Measurements from ENCODE around the gene NARS2.
"Not testable (repeated sequence)": the region's sequence is repeated elsewhere in the genome, so short reads cannot be mapped to it uniquely, and the experiment has no call there.

The NARS2 gene, protein sequence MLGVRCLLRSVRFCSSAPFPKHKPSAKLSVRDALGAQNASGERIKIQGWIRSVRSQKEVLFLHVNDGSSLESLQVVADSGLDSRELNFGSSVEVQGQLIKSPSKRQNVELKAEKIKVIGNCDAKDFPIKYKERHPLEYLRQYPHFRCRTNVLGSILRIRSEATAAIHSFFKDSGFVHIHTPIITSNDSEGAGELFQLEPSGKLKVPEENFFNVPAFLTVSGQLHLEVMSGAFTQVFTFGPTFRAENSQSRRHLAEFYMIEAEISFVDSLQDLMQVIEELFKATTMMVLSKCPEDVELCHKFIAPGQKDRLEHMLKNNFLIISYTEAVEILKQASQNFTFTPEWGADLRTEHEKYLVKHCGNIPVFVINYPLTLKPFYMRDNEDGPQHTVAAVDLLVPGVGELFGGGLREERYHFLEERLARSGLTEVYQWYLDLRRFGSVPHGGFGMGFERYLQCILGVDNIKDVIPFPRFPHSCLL

DNA sequence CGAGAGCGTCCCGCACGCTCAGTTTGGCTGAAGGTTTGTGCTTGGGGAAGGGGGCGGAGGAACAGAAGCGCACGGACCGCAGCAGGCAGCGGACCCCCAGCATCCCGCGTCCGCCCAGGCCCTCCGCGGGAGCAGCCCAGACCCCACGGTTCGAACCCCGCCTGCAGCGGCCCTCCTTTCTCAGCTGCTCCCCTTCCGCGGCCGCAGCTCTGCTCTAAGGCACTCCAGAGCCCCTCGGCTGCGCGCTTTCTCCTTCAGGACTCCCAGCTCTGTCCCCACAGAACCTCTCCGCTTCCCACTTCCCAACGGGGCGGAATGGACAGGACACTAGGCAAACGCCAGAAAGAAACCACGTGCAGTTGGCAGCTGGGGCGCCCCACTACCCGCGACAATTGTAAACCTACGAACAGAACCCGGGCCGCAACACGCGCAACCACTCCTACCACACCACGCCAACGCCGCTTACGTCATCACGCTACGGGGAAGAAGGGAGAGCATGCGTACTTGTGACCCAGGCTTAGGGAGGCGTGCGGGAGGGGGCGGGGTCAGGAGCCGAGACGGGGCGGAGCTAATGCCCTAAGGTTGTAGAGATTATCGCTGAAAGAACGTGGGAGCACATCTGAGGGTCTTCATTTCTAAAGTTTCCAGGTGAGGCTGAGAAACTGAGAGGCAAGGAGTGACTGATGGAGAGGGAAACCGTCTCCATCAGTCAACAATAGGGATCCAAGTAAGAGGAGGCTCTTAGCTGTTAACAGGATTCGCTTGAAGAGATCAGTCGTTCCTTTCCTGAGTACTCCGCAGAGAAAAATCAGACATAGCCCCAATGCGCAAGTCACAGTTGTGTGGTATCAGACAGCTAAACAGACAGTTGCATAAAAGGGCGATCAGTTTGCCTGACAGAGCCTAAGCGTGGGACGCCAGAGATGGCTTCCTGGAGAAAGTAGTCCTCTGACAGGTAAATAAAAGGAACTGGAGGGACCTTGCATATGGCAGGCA is at the start of gene NARS2:
TSS of gene NARS2 (minus strand) at position 479 of the 996 bp plus-strand sequence. CDS start at position 103, 376 bp downstream.
- DNase-seq: peak; percentile 98

DNA sequence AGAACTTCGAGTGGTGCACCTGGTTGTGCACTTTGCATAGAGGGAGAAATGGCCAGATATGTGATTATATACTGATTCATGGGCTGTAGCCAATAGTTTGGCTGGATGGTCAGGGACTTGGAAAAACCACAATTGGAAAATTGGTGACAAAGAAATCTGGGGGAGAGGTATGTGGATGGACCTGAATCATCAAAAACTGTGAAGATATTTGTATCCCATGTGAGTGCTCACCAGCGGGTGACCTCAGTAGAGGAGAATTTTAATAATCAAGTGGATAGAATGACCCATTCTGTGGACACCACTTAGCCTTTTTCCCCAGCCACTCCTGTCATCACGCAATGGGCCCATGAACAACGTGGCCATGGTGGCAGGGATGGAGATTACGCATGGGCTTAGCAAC is 48.0 kb upstream of the NARS2 start:
- DNase-seq: no peak

DNA sequence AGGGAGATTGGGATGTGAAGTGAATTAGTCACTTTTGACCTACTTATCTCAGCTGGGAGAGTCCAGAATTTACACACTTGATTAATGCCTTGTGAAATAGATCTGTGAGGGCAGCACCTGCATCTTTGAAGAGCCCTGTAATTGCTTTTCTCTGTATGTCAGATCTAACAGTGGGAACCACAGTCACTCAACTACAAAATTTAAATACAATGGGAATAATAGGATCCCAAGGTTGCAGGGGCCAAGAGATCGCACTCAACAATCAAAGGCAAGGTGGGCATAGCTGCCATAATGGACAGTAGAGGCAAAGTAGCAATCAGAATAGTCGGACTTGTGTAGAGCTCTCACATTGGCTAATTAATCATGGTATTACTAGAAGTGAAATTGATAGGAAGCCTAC is 45.5 kb upstream of the NARS2 start:
- DNase-seq: no peak

DNA sequence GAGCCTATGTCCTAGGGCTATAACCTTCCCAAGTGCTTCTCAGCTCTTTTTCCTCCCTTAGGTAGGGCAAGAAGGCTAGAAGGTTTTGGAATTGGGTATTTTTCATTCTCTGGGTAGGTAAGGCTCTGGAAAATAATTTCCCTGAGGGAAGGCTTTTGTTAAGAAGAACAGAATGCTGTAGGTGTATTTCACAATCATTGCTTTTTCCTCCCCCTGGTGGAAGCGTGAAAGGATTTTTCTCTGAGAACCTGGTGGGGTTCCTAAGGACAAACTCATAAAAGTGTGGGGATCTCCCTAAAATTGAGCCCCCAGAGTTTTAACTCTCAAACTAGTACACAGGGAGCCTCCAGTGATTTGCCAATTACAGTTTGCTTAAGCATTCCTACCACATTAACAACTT is 41.1 kb upstream of the NARS2 start:
- DNase-seq: no peak

DNA sequence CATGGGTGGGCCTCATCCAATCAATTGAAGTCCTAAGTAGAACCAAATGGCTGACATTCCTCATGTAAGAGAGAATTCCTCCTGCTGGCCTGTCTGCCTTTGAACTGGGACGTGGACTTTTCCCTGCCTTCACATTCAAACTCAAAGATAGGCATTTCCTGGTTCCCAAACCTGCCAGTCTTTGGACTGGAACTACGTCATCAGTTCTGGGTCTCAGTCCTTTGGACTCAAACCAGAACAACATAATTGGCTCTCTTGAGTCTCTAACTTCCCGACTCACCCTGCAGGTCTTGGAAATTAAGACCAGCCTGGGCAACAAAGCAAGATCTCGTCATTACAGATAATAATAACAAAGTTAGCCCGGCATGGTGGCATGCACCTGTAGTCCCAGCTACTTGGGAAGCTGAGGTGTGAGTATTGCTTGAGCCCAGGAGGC is 38.7 kb upstream of the NARS2 start:
- DNase-seq: no peak

DNA sequence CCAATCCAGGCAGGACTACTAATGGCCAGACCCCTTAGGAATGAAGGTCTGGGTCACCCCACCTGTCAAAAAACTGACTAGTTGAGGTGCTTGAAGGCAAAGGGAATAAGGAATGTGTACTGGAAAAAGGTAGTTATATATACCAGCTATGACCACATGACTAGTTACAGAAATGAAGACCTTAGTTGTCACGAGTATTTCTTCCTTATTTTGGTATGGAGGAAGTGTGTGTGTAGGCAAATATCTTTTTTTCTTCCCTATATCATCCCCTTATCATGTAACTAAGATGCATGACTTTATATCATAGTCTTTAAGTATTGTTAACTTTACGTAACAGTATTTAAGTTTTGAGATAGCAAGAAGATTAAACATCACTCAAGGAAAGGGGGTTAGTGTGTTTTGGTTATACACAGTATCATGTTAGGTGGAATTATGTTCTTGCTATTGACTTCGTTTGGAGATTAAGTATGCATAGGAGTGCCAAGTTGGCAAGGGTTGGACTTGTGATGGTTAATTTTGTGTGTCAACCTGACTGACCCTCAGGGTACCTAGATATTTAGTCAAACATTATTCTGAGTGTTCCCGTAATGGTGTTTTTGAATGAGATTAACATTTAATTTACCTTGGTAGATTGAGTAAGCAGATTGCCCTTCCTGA is 38.2 kb upstream of the NARS2 start:
- DNase-seq: no peak

DNA sequence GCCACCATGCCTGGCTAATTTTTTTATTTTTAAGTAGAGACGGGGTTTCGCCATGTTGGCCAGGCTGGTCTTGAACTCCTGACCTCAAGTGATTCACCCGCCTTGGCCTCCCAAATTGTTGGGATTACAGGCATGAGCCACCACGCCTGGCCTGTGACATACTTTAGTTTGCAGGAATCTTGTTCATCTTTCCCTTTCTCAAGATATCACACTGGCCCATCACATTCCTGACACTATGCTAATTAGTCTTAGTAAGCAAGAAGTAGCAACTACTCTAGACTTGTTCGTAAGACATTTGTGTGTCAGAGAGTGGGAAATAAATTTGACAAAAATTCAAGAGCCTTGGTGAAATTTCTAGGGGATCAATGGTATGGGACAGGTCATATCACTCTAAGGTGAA is 34.7 kb upstream of the NARS2 start:
- peak; percentile 10 for DNase-seq

DNA sequence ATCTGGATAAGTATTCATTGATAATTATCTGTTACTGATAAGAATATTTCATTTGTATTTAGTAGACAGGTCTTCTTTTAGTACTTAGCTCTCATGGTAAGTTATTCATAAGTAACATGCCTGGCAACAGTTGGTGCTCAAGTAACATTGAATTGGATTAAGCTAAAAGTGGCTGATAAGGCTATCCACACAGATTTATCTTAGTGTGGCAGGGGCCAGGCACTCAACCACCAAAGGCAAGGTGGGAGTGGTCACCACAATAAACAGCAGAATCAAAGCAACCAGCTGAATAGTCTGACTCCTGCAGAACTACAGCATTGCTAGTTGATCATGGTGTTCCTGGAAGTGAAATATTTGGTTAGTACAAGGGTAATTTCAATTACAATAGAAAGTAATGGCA is 33.0 kb upstream of the NARS2 start:
- no peak for DNase-seq

DNA sequence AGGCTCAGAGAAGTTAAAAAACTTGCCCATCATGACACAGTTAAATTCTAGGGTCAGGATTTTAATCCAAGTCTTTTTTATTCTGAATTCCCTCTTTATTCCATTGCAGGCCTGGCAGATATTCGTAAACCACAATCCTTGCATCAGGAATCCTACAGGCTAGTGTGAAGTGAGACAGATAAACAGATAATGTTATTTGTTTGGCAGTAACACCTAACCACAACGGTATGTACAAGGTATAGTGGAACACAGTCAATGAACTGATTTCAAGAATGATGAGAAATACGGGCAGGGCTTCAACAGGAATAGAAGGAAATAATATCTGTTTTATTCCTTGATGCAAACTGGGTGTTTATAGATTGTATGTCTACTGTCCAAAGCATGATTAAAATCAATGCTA is 32.0 kb upstream of the NARS2 start:
- no peak for DNase-seq

DNA sequence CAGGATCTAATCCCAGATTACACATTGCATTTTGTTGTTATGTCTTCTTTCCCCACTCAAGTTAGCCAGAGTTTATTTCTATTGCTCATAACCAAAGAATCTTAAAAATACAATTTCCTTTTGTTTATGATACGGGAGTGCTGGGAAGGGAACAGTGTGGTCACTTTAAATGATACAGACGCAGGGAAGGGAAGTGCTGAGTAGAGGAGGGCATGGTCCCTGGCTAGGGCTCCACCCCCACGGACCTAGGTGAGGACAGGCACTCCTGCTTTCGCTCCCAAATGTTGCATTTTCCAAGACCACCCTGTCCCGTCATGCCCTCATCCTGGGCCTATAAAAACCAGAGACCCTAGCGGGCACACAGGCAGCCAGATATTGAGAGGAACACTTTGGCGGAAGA is 30.6 kb upstream of the NARS2 start:
- DNase-seq: no peak

DNA sequence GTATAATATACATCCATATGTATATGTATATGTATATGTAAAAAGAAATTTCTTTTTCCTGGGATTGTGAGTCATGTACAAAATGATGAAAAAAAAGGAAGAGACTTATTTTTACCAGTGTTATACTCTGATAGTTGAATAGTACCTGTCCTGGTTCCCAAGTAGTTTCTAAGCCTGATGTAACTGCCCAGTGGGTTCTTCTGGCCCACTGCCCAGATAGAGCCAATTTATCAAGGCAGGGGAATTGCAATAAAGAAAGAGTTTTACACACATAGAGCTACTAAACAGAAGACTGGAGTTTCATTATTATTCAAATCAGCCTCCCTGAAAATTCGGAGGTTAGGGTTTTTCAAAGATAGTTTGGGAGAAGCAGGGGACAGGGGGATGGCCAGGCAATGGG is 29.1 kb upstream of the NARS2 start:
- DNase-seq: no peak

DNA sequence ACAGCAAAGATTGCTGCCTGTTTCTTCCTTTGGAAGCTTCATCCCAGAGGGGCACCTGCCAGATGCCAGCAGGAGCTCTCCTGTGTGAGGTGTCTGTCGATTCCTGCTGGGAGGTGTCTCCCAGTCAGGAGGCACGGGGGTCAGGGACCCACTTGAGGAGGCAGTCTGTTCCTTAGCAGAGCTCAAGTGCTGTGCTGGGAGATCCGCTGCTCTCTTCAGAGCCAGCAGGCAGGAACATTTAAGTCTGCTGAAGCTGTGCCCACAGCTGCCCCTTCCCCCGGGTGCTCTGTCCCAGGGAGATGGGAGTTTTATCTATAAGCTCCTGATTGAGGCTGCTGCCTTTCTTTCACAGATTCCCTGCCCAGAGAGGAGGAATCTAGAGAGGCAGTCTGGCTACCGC is 28.1 kb upstream of the NARS2 start:
- not testable (repeated sequence) for DNase-seq

DNA sequence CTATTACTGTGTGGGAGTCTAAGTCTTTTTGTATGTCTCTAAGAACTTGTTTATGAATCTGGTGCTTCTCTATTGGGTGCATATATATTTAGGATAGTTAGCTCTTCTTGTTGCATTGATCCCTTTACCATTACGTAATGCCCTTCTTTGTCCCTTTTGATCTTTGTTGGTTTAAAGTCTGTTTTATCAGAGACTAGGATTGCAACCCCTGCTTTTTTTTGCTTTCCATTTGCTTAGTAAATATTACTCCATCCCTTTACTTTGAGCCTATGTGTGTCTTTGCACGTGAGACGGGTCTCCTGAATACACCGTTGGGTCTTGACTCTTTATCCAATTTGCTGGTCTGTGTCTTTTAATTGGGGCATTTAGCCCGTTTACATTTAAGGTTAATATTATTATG is 26.4 kb upstream of the NARS2 start:
- not testable (repeated sequence) for DNase-seq

DNA sequence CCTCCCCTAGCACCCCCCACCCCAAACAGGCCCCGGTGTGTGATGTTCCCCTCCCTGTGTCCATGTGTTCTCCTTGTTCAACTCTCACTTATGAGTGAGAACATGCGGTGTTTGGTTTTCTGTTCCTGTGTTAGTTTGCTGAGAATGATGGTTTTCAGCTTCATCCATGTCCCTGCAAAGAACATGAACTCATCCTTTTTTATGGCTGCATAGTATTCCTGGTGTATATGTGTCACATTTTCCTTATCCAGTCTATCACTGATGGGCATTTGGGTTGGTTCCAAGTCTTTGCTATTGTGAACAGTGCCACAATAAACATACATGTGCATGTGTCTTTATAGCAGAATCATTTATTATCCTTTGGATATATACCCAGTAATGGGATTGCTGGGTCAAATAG is 22.9 kb upstream of the NARS2 start:
- not testable (repeated sequence) for DNase-seq

DNA sequence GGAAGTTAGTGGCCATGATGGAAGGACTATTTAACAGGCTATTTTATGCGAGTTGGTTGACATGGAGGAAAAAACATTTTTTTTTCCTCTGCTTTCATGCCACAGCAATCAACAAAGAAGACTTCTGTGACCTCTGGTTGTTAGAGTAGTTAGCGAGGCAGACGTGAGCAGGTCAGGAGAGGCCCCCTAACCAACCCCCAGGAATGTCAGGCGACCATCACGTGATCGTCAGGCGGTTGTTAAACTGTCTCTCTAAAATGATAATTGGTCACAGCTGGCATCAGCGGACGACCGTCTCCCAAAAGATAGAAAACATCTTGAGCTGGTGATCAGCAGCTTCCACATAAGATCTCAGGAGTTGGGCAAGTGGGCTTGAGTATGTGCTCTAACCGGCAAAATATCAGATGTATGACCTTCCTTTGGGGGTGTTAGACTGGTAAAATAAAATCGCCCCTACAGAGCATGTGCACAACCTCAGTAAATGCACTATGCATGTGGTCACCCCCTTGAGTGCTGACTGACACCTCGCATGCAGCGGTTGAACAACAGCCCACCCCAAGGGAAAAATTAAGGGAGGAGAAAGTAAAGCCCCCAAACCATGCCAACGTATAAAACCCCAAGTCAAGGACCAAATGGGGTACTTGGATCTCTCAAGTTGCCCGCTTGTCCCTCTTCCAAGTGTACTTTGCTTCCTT is 20.9 kb upstream of the NARS2 start:
- peak; percentile 46 for DNase-seq

DNA sequence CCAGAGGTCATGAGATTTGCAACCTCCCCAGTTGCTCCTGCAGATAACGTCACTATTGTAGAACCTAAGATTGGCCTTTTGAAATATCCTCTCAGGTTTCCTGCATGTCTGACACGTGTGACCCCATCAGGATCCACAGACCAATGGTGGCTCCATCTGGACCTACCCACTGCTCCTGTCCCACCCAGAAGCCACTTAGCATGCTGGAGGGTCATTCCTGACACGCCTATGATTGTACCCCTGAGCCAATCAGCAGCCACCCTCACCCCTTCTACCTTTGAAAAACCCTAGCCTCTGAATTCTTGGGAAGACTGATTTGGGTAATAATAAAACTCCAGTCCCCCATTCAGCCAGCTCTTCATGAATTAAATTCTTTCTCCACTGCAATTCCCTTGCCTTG is 20.1 kb upstream of the NARS2 start:
- DNase-seq: no peak

DNA sequence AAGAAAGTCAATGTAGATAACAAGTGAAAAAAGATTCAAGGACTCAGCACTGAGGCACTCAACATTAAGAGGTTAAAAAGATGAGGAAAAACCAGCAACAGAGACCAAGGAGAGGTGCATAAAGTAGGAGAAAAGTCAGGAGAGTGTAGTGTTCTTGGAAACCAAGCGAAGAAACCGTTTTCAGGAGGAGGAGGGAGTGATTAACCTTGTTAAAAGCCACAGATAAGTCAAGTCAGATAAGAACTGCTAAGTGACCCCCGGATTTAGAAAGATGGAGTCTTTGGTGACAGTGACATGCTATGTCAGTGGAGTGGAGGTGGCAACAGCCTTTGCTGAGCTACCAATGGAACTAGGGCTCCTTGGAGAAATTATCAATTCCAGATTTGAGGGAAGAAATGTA is 13.9 kb upstream of the NARS2 start:
- no peak for DNase-seq

DNA sequence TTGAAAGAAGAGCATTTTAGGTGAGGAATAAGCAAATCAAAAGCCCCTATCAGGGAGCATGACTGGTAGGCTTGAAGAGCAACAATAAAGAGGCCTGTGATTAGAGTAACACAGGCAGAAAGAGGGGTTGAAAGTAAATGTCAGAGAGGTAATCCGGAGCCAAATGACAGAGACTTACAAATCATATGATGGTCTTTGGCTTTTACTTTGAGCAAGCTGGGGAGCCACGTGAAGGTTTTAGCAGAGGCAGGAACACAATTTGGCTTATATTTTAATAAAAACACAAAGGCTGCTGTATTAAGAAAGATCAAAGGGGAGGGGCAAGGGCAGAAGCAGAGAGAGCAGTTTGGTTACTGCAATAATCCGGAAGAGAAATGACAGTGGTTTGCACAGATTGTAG is 12.8 kb upstream of the NARS2 start:
- DNase-seq: no peak

DNA sequence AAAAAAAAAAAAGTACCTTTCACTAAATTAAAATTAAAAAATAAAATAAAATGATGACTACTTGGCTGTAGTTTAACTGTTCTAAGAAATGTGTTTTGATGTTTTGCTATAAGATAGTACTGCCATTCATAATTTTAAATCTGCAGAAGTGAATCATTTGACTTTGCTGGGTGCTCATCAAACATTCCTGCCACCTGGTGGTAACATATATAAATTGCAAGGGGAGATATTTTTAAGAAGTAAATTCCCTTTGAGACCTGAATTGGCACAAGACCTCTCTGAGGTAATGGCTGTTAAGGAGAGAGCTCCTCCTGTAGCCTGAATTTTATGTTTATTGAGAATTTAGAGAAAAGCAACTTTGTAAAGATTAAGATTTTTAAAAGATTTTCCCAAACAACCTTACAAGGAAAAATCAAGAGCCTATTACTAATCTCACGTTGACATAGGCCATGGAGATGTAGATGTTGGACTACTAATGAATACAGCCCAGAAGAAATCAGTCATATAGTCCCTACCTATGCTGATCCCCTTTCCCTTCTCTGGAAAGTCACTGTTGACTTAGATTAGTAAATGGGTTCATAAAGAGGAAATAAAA is 11.9 kb upstream of the NARS2 start:
- DNase-seq: peak; percentile 31

DNA sequence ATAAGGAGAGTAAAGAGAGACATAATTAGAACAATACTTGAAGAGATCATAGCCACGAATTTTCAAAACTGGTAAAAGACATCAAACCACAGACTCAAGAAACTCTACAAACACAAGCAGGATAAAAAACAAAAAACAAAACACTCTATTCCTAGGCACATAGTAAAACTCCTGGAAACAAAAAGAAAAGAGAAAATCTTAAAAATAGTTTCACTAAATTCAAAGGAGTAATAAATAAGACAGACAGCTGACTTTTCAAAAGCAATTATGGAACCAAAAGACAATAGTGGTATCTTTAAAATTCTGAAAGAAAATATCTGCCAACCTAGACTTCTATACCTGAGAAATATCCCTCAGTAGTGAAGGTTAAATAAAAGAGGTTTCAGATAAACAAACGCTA is 9.2 kb upstream of the NARS2 start:
- DNase-seq: no peak

DNA sequence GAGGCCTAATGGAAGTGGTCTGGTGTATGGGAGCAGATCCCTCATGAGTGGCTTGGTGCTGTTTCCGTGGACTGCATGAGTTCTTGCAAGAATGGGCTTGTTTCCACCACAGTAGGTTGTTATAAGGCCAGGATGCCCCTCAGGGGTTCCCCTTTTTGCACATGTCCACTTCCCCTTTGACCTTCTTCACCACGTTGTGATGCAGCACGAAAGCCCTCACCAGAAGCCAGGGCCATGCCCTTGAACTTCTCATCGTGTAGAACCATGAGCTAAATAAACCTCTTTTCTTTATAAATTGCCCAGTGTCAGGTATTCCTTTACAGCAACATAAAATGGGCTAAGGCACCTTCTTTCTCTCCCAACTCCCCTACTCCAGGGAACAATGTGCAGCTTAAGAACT is 2.8 kb upstream of the NARS2 start:
- no peak for DNase-seq

DNA sequence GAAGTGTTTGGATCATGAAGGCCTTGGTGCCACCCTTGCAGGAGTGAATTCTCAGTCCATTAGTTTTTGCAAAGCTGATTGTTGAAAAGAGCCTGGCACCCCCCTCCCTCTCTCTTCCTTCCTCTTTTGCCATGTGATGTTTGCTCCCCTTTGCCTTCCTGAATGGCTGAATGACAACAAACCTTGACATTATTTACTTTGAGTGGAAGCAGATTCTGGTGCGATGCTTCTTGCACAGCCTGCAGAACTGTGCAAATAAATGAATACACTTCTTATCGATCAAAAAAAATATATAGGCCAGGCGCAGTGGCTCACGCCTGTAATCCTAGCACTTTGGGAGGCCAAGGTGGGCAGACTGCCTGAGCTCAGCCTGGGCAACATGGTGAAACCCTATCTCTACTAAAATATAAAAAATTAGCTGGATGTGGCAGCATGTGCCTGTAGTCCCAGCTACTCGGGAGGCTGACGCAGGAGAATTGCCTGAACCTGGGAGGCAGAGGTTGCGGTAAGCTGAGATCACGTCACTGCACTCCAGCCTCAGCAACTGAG is 2.0 kb upstream of the NARS2 start:
- DNase-seq: no peak
